HEK293T (cell line): Measurements from ENCODE around the gene TBC1D1.

Source experiments
- FOXA1 ChIP-seq: fragments of 450-650 bp; IDR thresholded peaks from 2 replicates; pipeline ENCODE4 v1.6.1; 2016; ENCODE audit warnings: mild to moderate bottlenecking
- HDGF ChIP-seq: fragments of 450-650 bp; IDR thresholded peaks from 2 replicates; pipeline ENCODE4 v1.6.1; 2017; ENCODE audit warnings: antibody characterized with exemption, borderline replicate concordance
- PKNOX1 ChIP-seq: fragments of 450-650 bp; IDR thresholded peaks from 2 replicates; pipeline ENCODE4 v1.6.1; 2016
- SUZ12 ChIP-seq: fragments of 450-650 bp; IDR thresholded peaks from 2 replicates; pipeline ENCODE4 v1.6.1; 2016; ENCODE audit warnings: mild to moderate bottlenecking

DNA sequence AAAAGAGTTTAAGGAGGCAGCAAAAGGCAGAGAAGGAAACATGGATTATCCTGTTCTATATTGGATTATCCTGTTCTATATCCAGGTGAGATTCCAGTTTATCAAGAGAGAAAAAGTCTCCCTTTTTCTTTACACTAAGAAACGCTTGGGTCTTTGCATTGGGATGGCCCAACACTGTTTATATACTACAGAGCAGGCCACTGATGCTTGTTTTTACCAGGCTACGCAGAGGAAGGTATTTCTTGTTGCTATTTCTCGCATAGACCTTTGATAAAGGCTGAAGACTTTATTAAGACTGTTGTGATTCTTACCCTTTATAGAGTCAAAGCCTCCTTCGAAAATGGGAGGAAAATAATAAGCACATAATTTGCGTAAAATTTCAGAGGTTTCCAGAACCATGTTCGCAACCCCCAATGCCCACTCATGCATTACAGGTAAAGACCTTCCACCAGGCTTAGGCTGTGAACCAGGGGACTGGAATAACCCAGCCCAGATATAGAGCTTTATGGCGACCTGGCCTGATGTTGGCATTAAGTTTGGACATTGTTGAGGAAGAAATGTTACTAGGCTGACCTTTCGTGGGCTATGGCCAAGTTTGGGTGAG, 287.6 kb downstream of the TBC1D1 start:
- TF ChIP-seq FOXA1 (no peak), SUZ12 (no peak), HDGF (no peak), PKNOX1 (no peak)
